Prostate gland (tissue), 2 donors: ENCODE results near the gene GID8.

Source experiments
- POLR2A ChIP-seq: fragments of 450-650 bp; IDR thresholded peaks from one replicate; pipeline ENCODE4 v1.6.1; 2016; ENCODE audit warnings: antibody characterized with exemption, mild to moderate bottlenecking
- POLR2AphosphoS5 ChIP-seq: sonication (generic); formaldehyde crosslinking; IDR thresholded peaks from one replicate; pipeline ENCODE4 v1.6.1; 2017; ENCODE audit warnings: antibody characterized with exemption
- TF ChIP-seq, protein P1 (sequence below), 4 experiments: fragments of 200-600 bp in 2 of 4; fragments of 450-650 bp in 2 of 4; sonication (generic) in 2 of 4; IDR thresholded peaks; 1 replicate in 3 of 4; 2 replicates in 1 of 4; pipeline ENCODE4 v1.5.1; 2016 to 2019; ENCODE audit warnings: antibody characterized with exemption in 4 of 4, mild to moderate bottlenecking in 2 of 4, moderate library complexity in 2 of 4

DNA sequence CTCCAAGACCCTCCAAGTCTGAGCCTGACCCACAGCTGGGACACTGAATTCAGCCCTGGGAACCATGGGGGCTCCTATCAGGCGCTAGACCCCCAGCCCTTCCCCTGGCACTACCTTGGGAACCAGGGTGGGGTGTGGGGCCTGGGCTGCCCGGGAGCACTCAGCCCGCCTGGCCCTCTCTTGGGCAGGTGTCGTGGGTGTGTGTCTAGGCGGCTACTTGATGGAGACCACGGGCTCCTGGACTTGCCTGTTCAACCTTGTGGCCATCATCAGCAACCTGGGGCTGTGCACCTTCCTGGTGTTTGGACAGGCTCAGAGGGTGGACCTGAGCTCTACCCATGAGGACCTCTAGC, 29.2 kb downstream of the GID8 start:
- TF ChIP-seq, protein P1, sequence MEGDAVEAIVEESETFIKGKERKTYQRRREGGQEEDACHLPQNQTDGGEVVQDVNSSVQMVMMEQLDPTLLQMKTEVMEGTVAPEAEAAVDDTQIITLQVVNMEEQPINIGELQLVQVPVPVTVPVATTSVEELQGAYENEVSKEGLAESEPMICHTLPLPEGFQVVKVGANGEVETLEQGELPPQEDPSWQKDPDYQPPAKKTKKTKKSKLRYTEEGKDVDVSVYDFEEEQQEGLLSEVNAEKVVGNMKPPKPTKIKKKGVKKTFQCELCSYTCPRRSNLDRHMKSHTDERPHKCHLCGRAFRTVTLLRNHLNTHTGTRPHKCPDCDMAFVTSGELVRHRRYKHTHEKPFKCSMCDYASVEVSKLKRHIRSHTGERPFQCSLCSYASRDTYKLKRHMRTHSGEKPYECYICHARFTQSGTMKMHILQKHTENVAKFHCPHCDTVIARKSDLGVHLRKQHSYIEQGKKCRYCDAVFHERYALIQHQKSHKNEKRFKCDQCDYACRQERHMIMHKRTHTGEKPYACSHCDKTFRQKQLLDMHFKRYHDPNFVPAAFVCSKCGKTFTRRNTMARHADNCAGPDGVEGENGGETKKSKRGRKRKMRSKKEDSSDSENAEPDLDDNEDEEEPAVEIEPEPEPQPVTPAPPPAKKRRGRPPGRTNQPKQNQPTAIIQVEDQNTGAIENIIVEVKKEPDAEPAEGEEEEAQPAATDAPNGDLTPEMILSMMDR (IDR thresholded peaks at IDR 0.05): no peak
- TF ChIP-seq POLR2A (no peak), POLR2AphosphoS5 (no peak)
